HEK293 (cell line): Measurements from ENCODE around the gene DHRS4L2.
"Not testable (repeated sequence)": the region's sequence is repeated elsewhere in the genome, so short reads cannot be mapped to it uniquely, and the experiment has no call there.

ENCODE experiments used
- CTCF ChIP-seq: fragments of 450-650 bp; formaldehyde crosslinking; IDR thresholded peaks from 2 replicates; pipeline ENCODE4 v1.5.1; 2016; ENCODE audit warnings: missing biosample characterization, missing genetic modification characterization
- RBAK ChIP-seq: fragments of 450-650 bp; formaldehyde crosslinking; IDR thresholded peaks from 2 replicates; pipeline ENCODE4 v1.5.1; 2016; ENCODE audit warnings: missing biosample characterization, missing genetic modification characterization
- REST ChIP-seq: fragments of 450-650 bp; formaldehyde crosslinking; IDR thresholded peaks from 2 replicates; pipeline ENCODE4 v1.5.1; 2016; ENCODE audit warnings: missing biosample characterization, missing genetic modification characterization
- TSHZ1 ChIP-seq: fragments of 450-650 bp; formaldehyde crosslinking; IDR thresholded peaks from 2 replicates; pipeline ENCODE4 v1.5.1; 2016; ENCODE audit warnings: missing biosample characterization, missing genetic modification characterization, borderline replicate concordance
- ZBTB21 ChIP-seq: fragments of 450-650 bp; formaldehyde crosslinking; IDR thresholded peaks from 2 replicates; pipeline ENCODE4 v1.5.1; 2017; ENCODE audit warnings: missing biosample characterization, missing genetic modification characterization
- ZNF121 ChIP-seq: fragments of 450-650 bp; formaldehyde crosslinking; IDR thresholded peaks from 2 replicates; pipeline ENCODE4 v1.5.1; 2016; ENCODE audit warnings: missing biosample characterization, missing genetic modification characterization
- ZNF473 ChIP-seq: fragments of 450-650 bp; formaldehyde crosslinking; IDR thresholded peaks from 2 replicates; pipeline ENCODE4 v1.5.1; 2017; ENCODE audit warnings: missing biosample characterization, missing genetic modification characterization
- ZSCAN16 ChIP-seq: fragments of 450-650 bp; formaldehyde crosslinking; IDR thresholded peaks from 2 replicates; pipeline ENCODE4 v1.5.1; 2016; ENCODE audit warnings: missing biosample characterization, missing genetic modification characterization
- ZSCAN5A ChIP-seq: fragments of 450-650 bp; formaldehyde crosslinking; IDR thresholded peaks from 2 replicates; pipeline ENCODE4 v1.5.1; 2016; ENCODE audit warnings: missing biosample characterization, missing genetic modification characterization

- TF ChIP-seq CTCF (tag by site-specific recombination); ZSCAN5A (tag by site-specific recombination); ZBTB21 (tag by site-specific recombination); ZNF121 (tag by site-specific recombination); RBAK; REST (tag by site-specific recombination); ZSCAN16 (tag by site-specific recombination); TSHZ1 (tag by site-specific recombination); ZNF473: not testable (repeated sequence)
These were observed 41.0 kb downstream of the DHRS4L2 start for GRCh38 chr14:24029687-24030086.
